ENCODE data around the gene LIM2. TPM values are rescaled to one million over a fixed set of nuclear protein-coding genes. Genes with fewer than 3 reads are reported as not detected.

LIM2 gene
- total and polyA plus RNA-seq, 9 of the 15 experiments (the other 6 are each of a cell fraction or from before 2014, with no cell fraction given) = 0.07 to 0.45 (median 0.18) TPM; not detected in 4

- Histone ChIP-seq H2AFZ (ENCODE audit: low read depth, low read length) (no peak overlapping the region), H3K79me2 (ENCODE audit: control insufficient read depth, insufficient read depth, low read length) (no peaks in the 10 kb centered on the region), H3K9me1 (ENCODE audit: control insufficient read depth, insufficient read depth, low read length) (no peaks in the 10 kb centered on the region), H3K4me2 (ENCODE audit: insufficient read depth, low read length) (no peak overlapping the region), H3K4me3 (no peak overlapping the region), H3K27me3 (ENCODE audit: control insufficient read depth in 2 of 2, insufficient read depth in 2 of 2, low read length in 2 of 2) (no peaks in the 10 kb centered on the region), H4K20me1 (replicated peaks; ENCODE audit: control insufficient read depth, insufficient read depth, low read length) (no peaks in the 10 kb centered on the region), H3K36me3 (ENCODE audit: control insufficient read depth, insufficient read depth, low read length) (peaks cover 4% of the 10 kb centered on the region), H3K9me3 (replicated peaks; ENCODE audit: control insufficient read depth, insufficient read depth, low read depth, low read length) (peaks cover 13% of the 10 kb centered on the region), H3K27ac (ENCODE audit: extremely low read depth, low read depth, low read length) (no peak overlapping the region), H3K4me1 (replicated peaks in 1 of 2; ENCODE audit: control insufficient read depth in 2 of 2, insufficient read depth in 2 of 2, low read length in 2 of 2) (peaks cover 0 to 5% of the 10 kb centered on the region in 2 experiments; a peak in 2 of 5 replicates), H3K9ac (ENCODE audit: insufficient read depth in 1 of 2, low read depth in 2 of 2, low read length in 2 of 2) (no peak overlapping the region)
- in situ Hi-C loops (cut with MboI) (no loop called here), intact Hi-C loops (cut with micrococcal nuclease) (no loop called here)
- ChIA-PET CTCF (ENCODE audit: low intra/inter-chr PET ratio) (no interaction called here), POLR2A (no interaction called here)
- ATAC-seq = no peak
- no TSS peak for BruUV-seq (replicated peaks)
- no peak for FAIRE-seq
- no peak for DNase-seq (ENCODE audit: extremely low read depth in 1 of 4, low spot score in 3 of 4)
- WGBS (ENCODE audit: insufficient coverage, low coverage, missing lambda C conversion rate) = 63% methylated on average over 9 of the region's 9 CpGs
- peak; percentile 94 for TF ChIP-seq TRIM28 (IDR thresholded peaks at IDR 0.05)
- TF ChIP-seq ADNP (tag; IDR thresholded peaks at IDR 0.05) = no peak
- TF ChIP-seq, protein P1, sequence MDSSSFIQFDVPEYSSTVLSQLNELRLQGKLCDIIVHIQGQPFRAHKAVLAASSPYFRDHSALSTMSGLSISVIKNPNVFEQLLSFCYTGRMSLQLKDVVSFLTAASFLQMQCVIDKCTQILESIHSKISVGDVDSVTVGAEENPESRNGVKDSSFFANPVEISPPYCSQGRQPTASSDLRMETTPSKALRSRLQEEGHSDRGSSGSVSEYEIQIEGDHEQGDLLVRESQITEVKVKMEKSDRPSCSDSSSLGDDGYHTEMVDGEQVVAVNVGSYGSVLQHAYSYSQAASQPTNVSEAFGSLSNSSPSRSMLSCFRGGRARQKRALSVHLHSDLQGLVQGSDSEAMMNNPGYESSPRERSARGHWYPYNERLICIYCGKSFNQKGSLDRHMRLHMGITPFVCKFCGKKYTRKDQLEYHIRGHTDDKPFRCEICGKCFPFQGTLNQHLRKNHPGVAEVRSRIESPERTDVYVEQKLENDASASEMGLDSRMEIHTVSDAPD (CRISPR knock-in tag; IDR thresholded peaks at IDR 0.05) = no peak
- no peak for TF ChIP-seq MAZ (CRISPR knock-in tag; conservative IDR thresholded peaks at IDR 0.05 in 1 of 2, IDR thresholded peaks at IDR 0.05 in 1 of 2)
- TF ChIP-seq TRIM24 (IDR thresholded peaks at IDR 0.05) = peak; percentile 21 to 58; a peak in 1 of 4 replicates
- TF ChIP-seq NONO (IDR thresholded peaks at IDR 0.05; ENCODE audit: low read depth in 2 of 2, low read length in 1 of 2) = no peak
- no peak for TF ChIP-seq HDAC2 (IDR thresholded peaks at IDR 0.05)
- TF ChIP-seq TAL1 (IDR thresholded peaks at IDR 0.05) = no peak
- no peak for TF ChIP-seq XRCC4 (IDR thresholded peaks at IDR 0.05; ENCODE audit: extremely low read depth, insufficient read depth, insufficient read length)
- TF ChIP-seq ZNF77 (CRISPR knock-in tag; IDR thresholded peaks at IDR 0.05) = no peak
- TF ChIP-seq SMARCC2 (IDR thresholded peaks at IDR 0.05; ENCODE audit: low read depth) = no peak
- TF ChIP-seq ZNF561 (CRISPR knock-in tag; conservative IDR thresholded peaks at IDR 0.05) = no peak
- TF ChIP-seq NBN (IDR thresholded peaks at IDR 0.05; ENCODE audit: low read depth) = no peak
- TF ChIP-seq GTF3C2 (IDR thresholded peaks at IDR 0.05; ENCODE audit: borderline replicate concordance, extremely low read depth, insufficient read length) = no peak
- TF ChIP-seq HDAC6 (IDR thresholded peaks at IDR 0.05; ENCODE audit: low read depth, low read length) = no peak
- peak; percentile 77; the same call in 1 of the 2 replicates for TF ChIP-seq CBX1 (IDR thresholded peaks at IDR 0.05; ENCODE audit: low read depth)
- TF ChIP-seq ZNF280A (IDR thresholded peaks at IDR 0.05; ENCODE audit: low read depth, partially characterized antibody) = peak; percentile 75
- no peak for TF ChIP-seq EP300 (IDR thresholded peaks at IDR 0.05; ENCODE audit: low read length)
These were observed 14.3 kb upstream of the LIM2 start for GRCh38 chr19:51402117-51402516.
